GM12873 (cell line): Measurements from ENCODE around the gene KLF2.

ENCODE experiments used
- CTCF ChIP-seq: IDR thresholded peaks from 2 replicates; pipeline ENCODE4 v1.5.1; 2012; ENCODE audit warnings: low read depth, mild to moderate bottlenecking, moderate library complexity, low read length, control low read depth; ENCODE audit not compliant: insufficient read depth; ENCODE audit errors: missing control alignments

The KLF2 gene

DNA sequence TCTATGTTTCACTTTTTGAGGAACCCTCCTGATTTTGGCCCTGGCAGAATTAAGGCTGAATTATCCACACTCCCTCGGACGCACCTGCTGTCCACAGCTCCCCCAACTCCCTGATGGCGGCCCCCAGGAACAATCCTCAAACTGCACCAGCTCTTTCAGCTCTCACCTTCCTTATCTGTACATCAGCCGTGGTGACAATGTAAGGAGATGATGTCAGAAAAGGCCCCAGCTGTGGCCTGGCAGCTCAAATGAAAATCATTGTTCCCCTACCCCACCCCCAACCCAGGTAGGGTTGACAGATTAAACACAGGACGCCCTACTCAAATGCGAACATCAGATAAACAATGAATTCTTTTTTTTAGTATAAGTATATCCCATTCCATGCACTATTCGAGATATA lies 35.0 kb upstream of the KLF2 start:
- no peak for TF ChIP-seq CTCF

DNA sequence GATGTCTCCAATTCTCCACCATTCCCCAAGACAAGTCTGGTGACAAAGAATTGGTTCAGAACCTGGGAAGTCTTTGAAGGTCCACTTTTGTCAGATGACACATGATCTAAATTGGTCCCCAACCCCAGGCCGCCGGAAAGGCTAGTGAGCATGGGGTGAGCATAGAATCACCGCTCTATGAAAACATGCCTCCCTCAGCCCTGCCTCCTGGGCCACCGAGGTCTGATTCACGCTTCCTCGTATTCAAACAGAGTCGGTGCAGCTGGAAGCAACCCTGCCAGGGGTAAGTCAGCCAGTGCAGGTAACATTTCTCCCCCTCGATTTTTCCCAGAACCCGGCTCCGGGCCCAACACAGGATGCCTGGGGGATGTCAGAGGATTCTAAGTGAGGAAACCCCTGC lies 33.9 kb upstream of the KLF2 start:
- TF ChIP-seq CTCF = no peak

GRCh38 chr19:16293118-16294091 lies 31.2 kb upstream of the KLF2 start:
- no peak for TF ChIP-seq CTCF

DNA sequence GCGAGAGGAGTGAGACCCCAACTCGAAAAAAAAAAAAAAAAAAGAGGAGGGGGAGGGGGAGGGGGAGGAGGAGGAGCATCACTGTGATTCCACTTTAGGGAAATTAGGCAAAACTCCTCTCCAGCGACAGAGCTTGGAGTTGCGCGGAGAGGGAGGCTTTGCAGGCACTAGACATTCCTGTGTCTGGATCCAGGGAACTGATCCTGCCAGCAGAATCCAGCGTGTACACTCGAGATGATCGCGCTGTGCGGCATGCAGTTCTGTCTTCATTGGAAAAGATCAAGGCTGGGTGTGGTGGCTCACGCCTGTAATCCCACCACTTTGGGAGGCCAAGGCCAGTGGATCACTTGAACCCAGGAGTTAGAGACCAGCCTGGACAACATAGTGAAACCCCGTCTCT lies 29.6 kb upstream of the KLF2 start:
- no peak for TF ChIP-seq CTCF

DNA sequence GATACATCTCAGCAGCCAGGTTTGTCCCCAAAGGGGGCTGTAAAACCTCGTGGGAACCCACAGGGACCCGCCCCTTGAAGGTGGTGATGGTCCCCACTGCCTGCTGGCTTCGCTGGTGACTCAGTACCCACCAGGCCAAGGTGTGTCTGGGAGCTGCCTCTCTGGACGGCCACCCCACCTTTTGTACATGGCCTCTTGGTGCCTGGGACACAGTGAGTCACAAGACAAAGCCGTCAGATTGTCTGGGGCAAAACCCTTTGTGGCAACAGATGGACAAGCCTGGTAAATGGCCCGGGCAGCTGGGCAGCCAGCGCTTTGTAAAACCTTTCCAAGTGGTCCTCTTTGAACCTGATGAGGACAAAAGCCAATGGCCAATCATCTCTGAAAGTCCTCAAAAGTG lies 27.9 kb upstream of the KLF2 start:
- no peak for TF ChIP-seq CTCF

- TF ChIP-seq CTCF = no peak
Measured at GRCh38 chr19:16297575-16298178, 26.9 kb upstream of the KLF2 start.

- no peak for TF ChIP-seq CTCF
Measured at GRCh38 chr19:16298334-16298733, 26.3 kb upstream of the KLF2 start.
